CD4-positive, alpha-beta T cell treated with Interleukin-6 at 100 ng/mL for 8 hours (primary cell): ENCODE results near the gene GLI1.
"Not testable (repeated sequence)": the region's sequence is repeated elsewhere in the genome, so short reads cannot be mapped to it uniquely, and the experiment has no call there.

Experiments
- DNase-seq: peaks from one replicate; pipeline ENCODE4 v3.0.0-alpha.2; 2020; ENCODE audit warnings: mixed read lengths, low spot score

Gene GLI1

DNA sequence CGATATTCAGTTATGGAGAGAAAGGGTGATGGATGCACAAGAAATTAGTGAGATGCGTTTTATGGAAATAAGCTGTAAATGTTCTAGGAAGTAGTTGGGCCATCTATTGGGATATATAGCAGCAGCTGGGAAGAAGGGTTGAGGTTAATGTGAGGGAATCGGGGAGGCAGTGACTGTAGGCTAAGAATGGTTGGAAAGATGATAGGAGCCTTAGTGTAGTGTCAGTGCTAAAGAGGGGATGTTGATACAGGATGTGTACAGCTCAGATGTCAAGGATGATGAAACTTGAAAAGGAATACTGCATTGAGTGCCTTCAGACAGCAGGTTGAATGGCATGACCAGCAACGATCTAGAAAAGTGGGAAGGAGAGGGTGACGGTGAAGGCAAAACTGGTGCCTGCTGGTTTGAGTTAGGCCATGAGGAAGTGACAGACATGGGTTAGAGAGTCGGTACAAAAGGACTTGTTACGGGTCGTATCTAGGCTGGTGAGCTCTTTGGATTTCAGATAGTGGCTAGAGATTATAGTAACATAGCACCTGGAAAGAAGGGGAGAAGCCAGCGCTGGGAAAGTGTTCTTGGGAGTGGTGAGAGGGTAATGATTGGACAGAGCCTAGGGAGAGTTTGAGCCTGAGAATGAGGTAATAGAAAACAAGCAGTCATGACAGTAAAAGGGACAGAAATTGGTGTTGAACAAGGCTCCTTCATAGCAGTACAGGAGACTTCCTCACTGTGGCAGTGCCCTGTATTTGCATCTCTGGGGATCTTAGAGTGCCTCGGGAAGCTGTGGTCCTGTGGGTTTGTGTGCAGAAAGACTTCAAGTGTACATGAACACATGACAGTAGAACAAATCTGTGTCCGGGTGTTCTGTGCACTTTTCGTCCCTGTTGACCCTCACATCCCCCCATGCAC lies 37.9 kb downstream of the GLI1 start:
- DNase-seq, result no peak

DNA sequence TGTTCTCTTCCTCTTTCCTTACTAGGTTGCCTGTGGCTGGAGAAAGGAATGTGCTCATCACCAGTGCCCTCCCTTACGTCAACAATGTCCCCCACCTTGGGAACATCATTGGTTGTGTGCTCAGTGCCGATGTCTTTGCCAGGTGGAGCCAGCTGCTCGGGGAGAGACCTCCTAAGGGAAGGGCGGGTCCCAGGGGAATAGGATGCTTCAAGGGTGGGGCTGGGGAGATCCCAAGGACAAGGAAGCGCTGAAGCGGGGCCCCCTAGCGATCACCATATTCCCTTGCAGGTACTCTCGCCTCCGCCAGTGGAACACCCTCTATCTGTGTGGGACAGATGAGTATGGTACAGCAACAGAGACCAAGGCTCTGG lies 38.5 kb downstream of the GLI1 start:
- no peak for DNase-seq

DNA sequence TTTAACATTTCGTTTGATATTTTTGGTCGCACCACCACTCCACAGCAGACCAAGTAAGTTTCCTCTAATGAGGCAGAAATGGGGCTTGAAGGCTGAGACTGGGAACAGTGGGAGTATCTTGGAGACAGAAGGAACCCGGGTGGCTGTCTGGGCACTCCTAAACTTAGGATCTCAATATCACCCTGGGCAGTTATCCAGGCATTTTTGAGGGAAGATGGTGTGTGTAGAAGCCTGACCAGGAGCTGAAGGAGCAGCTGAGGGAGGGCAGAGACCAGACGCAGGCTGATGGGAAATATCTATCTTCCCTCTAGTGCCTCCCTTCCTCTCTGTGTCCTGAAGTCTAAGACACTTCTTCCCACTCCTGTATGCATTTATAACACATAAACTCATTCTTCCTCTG lies 39.0 kb downstream of the GLI1 start:
- DNase-seq, result no peak

DNA sequence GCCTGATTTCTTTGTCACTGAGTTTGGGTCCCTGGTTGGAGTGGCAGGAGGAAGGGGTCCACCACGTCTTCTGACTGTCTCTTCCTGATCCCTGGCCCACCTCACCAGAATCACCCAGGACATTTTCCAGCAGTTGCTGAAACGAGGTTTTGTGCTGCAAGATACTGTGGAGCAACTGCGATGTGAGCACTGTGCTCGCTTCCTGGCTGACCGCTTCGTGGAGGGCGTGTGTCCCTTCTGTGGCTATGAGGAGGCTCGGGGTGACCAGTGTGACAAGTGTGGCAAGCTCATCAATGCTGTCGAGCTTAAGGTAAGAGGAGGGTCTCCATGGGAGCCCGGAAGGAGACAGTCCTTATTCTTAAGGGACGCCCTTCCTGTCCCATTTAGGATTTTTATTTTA lies 40.6 kb downstream of the GLI1 start:
- no peak for DNase-seq

- DNase-seq, result not testable (repeated sequence)
These were observed 42.9 kb downstream of the GLI1 start for GRCh38 chr12:57502311-57502969.

- DNase-seq, result not testable (repeated sequence)
These were observed 47.0 kb downstream of the GLI1 start for GRCh38 chr12:57506541-57506940.

- DNase-seq, result not testable (repeated sequence)
These were observed 48.2 kb downstream of the GLI1 start for GRCh38 chr12:57507796-57508195.

- no peak for DNase-seq
These were observed 51.6 kb downstream of the GLI1 start for GRCh38 chr12:57511161-57511560.

- no peak for DNase-seq
These were observed 52.2 kb downstream of the GLI1 start for GRCh38 chr12:57511588-57512325.

DNA sequence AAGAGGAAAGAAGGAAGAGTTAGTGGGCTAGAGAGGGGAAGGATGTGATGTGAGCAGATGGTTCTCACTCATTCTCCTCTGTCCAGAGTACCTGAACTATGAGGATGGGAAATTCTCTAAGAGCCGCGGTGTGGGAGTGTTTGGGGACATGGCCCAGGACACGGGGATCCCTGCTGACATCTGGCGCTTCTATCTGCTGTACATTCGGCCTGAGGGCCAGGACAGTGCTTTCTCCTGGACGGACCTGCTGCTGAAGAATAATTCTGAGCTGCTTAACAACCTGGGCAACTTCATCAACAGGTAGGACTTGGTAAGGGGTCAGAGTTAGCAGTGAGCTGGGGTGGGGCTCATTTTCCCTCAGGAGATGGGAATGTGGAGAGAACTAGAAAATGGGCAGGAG lies 53.1 kb downstream of the GLI1 start:
- no peak for DNase-seq

GRCh38 chr12:57513266-57513665 lies 53.7 kb downstream of the GLI1 start:
- no peak for DNase-seq

GRCh38 chr12:57513677-57514076 lies 54.1 kb downstream of the GLI1 start:
- DNase-seq, result not testable (repeated sequence)

GRCh38 chr12:57514246-57514645 lies 54.7 kb downstream of the GLI1 start:
- DNase-seq, result not testable (repeated sequence)

DNA sequence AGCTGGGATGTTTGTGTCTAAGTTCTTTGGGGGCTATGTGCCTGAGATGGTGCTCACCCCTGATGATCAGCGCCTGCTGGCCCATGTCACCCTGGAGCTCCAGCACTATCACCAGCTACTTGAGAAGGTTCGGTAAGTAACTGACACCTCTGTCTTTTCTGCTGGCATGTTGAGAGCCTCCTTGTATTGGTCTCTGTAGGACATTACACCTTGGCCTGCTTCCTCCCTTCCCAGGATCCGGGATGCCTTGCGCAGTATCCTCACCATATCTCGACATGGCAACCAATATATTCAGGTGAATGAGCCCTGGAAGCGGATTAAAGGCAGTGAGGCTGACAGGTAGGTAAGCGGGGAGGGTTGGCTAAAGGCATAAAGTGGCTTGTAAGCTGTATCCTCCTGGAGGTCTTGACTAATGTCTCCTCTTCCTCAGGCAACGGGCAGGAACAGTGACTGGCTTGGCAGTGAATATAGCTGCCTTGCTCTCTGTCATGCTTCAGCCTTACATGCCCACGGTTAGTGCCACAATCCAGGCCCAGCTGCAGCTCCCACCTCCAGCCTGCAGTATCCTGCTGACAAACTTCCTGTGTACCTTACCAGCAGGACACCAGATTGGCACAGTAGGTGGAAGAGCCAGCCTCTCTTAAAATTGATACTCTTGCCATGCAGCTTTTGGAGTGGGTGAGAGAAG lies 55.3 kb downstream of the GLI1 start:
- no peak for DNase-seq

GRCh38 chr12:57515408-57515933 lies 55.9 kb downstream of the GLI1 start:
- DNase-seq, result no peak

DNA sequence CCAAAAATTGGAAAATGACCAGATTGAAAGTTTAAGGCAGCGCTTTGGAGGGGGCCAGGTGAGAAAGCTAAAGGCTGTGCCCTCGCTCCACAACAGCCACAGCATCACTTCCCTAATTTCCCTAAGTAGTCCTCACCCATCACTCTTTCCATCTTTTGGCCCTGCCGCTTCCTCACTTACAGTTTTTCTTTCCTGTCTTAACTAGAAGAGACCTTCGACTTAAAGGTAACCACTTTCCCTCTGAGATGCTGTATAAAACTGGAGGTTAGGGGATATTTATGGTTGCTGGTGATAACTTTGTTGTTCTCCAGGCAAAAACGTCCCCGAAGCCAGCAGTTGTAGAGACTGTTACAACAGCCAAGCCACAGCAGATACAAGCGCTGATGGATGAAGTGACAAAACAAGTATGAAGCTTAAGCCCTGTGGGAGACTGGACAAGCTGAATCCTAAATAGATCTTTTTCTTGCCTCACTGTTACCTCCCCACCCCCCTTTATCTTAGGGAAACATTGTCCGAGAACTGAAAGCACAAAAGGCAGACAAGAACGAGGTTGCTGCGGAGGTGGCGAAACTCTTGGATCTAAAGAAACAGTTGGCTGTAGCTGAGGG lies 56.5 kb downstream of the GLI1 start:
- no peak for DNase-seq

DNA sequence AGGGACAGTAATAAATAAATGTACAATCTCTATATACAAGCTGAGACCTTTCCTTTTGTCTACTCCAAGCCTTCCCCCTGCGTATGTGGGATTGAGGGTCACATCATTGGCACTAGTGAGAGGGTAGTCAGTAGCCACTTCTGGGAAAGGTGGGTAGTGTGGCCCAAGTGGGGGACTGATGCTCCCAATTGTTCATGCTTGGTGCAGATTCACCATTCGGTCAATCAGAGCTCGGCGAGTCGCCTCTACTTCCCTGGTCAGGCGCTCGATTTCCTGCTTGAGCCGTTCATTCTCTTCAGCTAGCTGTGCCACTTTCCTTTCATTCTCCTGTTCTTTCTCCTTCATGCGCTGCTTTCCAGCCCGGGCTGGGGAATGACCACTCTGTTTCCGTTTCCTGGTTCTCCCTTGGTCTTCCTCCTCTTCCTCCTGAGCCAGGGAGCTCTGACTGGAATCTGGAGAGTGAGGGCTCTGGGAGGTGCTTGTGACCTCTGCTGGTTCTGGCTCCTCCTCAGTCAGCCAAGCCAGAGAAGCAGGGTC lies 57.1 kb downstream of the GLI1 start:
- no peak for DNase-seq

DNA sequence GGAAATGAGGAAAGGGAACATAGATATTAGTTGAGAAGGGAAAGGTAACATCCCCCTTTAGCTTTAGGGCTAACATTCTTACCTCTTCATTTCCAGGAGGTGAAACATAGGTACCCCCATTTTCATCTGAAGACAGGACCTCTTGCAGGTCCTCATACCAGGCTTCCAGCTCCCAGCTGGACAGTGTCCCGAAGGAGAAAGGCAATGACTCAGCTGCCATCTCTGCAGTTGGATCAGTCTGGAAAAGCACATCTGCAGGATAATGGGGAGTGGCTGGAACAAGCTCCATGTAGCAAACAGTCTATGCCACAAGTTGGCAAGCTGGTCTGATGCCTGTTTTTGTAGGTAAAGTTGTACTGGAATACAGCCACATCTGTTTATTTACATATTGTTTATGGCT lies 57.6 kb downstream of the GLI1 start:
- DNase-seq, result no peak

- not testable (repeated sequence) for DNase-seq
These were observed 58.1 kb downstream of the GLI1 start for GRCh38 chr12:57517718-57518117.

DNA sequence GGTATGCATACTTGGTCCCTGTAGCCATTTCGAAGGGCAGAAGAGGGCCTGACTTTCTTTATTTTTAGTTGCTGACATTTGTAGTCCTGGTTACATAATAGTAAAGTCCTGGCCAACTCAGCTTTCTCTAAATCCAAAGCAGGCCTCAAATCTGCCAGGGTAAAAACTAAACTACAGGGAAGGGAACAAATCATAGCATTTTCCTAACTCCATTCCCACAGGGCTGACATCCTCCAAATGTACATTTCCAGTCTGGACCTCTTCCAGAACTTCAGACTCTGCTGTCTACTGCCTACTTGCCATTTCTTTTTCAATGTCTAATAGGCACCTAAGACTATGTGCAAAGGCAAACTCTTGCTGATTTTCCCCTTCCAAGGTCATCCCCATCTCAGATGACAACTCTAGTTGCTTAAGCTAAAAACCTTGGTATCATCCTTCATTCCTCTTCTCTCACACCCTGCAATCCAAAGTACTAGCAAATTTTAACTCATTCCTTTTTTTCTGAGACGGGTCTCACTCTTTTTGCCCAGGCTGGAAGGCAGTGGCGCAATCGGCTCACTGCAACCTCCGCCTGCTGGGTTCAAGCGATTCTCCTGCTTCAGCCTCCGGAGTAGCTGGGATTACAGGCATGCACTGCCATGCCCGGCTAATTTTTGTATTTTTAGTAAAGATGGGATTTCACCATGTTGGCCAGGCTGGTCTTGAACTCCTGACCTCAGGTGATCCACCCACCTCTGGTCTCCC lies 58.8 kb downstream of the GLI1 start:
- DNase-seq, result no peak
